ENCODE data around the gene TCL1B. TPM values are rescaled to one million over a fixed set of nuclear protein-coding genes. Genes with fewer than 3 reads are reported as not detected.

TCL1B gene
- not detected for total RNA-seq

- no peak within 1 kb of the TSS for H3K4me3 Mint-ChIP-seq
- intact Hi-C loops (cut with micrococcal nuclease), result loop anchor here (10.0 kb wide), 1 partner anchor 241 kb away; no protein-coding TSS in a partner anchor
- peaks cover 5% of the 10 kb centered on the region for H3K27me3 Mint-ChIP-seq (ENCODE audit: low read depth)
- CTCF ChIA-PET, result interaction anchor here (1.0 kb wide), 1 partner anchor 124 kb away, joined by 3 read pairs; no protein-coding TSS in a partner anchor
- H3K36me3 Mint-ChIP-seq (ENCODE audit: low read depth), result no peaks in the 10 kb centered on the region
- H3K4me1 Mint-ChIP-seq (ENCODE audit: low read depth), result no peaks in the 10 kb centered on the region
- DNase-seq, result no peak
- no peaks in the 10 kb centered on the region for H3K9me3 Mint-ChIP-seq
- H3K27ac Mint-ChIP-seq, result no peak within 1 kb of the TSS
Measured at GRCh38 chr14:95685978-95686922, at the start of gene TCL1B. TCL1B (plus strand) TSS chr14:95686426; CDS start chr14:95686468, 42 bp downstream.

GRCh38 chr14:95644981-95645380 is 41.2 kb upstream of the TCL1B start:
- intact Hi-C loops (cut with micrococcal nuclease), result no loop called here
- Mint-ChIP-seq H3K36me3 (ENCODE audit: low read depth) (no peaks in the 10 kb centered on the region), H3K27ac (no peak overlapping the region), H3K4me1 (ENCODE audit: low read depth) (no peaks in the 10 kb centered on the region), H3K4me3 (no peak overlapping the region), H3K9me3 (no peaks in the 10 kb centered on the region), H3K27me3 (ENCODE audit: low read depth) (peaks cover 13% of the 10 kb centered on the region)
- DNase-seq, result no peak
- CTCF ChIA-PET, result interaction anchor here (1.0 kb wide), 1 partner anchor 37 kb away, joined by 3 read pairs; no protein-coding TSS in a partner anchor

- no peak for DNase-seq
- CTCF ChIA-PET, result interaction anchor here (1.0 kb wide), 1 partner anchor 36 kb away, joined by 3 read pairs; no protein-coding TSS in a partner anchor
- Mint-ChIP-seq H3K27ac (no peak overlapping the region), H3K36me3 (ENCODE audit: low read depth) (no peaks in the 10 kb centered on the region), H3K27me3 (ENCODE audit: low read depth) (peaks cover 10% of the 10 kb centered on the region), H3K9me3 (no peaks in the 10 kb centered on the region), H3K4me3 (no peak overlapping the region), H3K4me1 (ENCODE audit: low read depth) (no peaks in the 10 kb centered on the region)
- intact Hi-C loops (cut with micrococcal nuclease), result no loop called here
Measured at GRCh38 chr14:95645389-95645996, 40.7 kb upstream of the TCL1B start.

- Mint-ChIP-seq H3K27ac (no peak overlapping the region), H3K27me3 (ENCODE audit: low read depth) (peaks cover 10% of the 10 kb centered on the region), H3K4me3 (no peak overlapping the region), H3K9me3 (no peaks in the 10 kb centered on the region), H3K36me3 (ENCODE audit: low read depth) (no peaks in the 10 kb centered on the region), H3K4me1 (ENCODE audit: low read depth) (peaks cover 5% of the 10 kb centered on the region)
- no peak for DNase-seq
- intact Hi-C loops (cut with micrococcal nuclease), result no loop called here
- CTCF ChIA-PET, result no interaction called here
Measured at GRCh38 chr14:95647926-95648325, 38.3 kb upstream of the TCL1B start.

- Mint-ChIP-seq H3K36me3 (ENCODE audit: low read depth) (no peaks in the 10 kb centered on the region), H3K27ac (no peak overlapping the region), H3K9me3 (no peaks in the 10 kb centered on the region), H3K4me3 (no peak overlapping the region), H3K4me1 (ENCODE audit: low read depth) (peaks cover 9% of the 10 kb centered on the region), H3K27me3 (ENCODE audit: low read depth) (peaks cover 10% of the 10 kb centered on the region)
- CTCF ChIA-PET, result no interaction called here
- intact Hi-C loops (cut with micrococcal nuclease), result no loop called here
- no peak for DNase-seq
Measured at GRCh38 chr14:95649230-95649629, 37.0 kb upstream of the TCL1B start.

GRCh38 chr14:95651028-95651427 is 35.2 kb upstream of the TCL1B start:
- DNase-seq, result no peak
- peaks cover 9% of the 10 kb centered on the region for H3K4me1 Mint-ChIP-seq (ENCODE audit: low read depth)
- H3K4me3 Mint-ChIP-seq, result no peak overlapping the region
- CTCF ChIA-PET, result no interaction called here
- H3K9me3 Mint-ChIP-seq, result no peaks in the 10 kb centered on the region
- H3K27me3 Mint-ChIP-seq (ENCODE audit: low read depth), result peaks cover 8% of the 10 kb centered on the region
- intact Hi-C loops (cut with micrococcal nuclease), result no loop called here
- H3K36me3 Mint-ChIP-seq (ENCODE audit: low read depth), result no peaks in the 10 kb centered on the region
- no peak overlapping the region for H3K27ac Mint-ChIP-seq

- H3K9me3 Mint-ChIP-seq, result no peaks in the 10 kb centered on the region
- H3K27ac Mint-ChIP-seq, result no peak overlapping the region
- no peaks in the 10 kb centered on the region for H3K36me3 Mint-ChIP-seq (ENCODE audit: low read depth)
- no peak overlapping the region for H3K4me3 Mint-ChIP-seq
- H3K4me1 Mint-ChIP-seq (ENCODE audit: low read depth), result peaks cover 9% of the 10 kb centered on the region
- intact Hi-C loops (cut with micrococcal nuclease), result no loop called here
- H3K27me3 Mint-ChIP-seq (ENCODE audit: low read depth), result peaks cover 6% of the 10 kb centered on the region
- CTCF ChIA-PET, result no interaction called here
- no peak for DNase-seq
Measured at GRCh38 chr14:95651821-95652583, 34.2 kb upstream of the TCL1B start.

GRCh38 chr14:95652690-95653089 is 33.5 kb upstream of the TCL1B start:
- Mint-ChIP-seq H3K27ac (no peak overlapping the region), H3K4me1 (ENCODE audit: low read depth) (peaks cover 9% of the 10 kb centered on the region), H3K36me3 (ENCODE audit: low read depth) (no peaks in the 10 kb centered on the region), H3K4me3 (no peak overlapping the region), H3K9me3 (no peaks in the 10 kb centered on the region), H3K27me3 (ENCODE audit: low read depth) (peaks cover 3% of the 10 kb centered on the region)
- CTCF ChIA-PET, result no interaction called here
- intact Hi-C loops (cut with micrococcal nuclease), result no loop called here
- no peak for DNase-seq

GRCh38 chr14:95655461-95655860 is 30.8 kb upstream of the TCL1B start:
- no peak for DNase-seq
- CTCF ChIA-PET, result interaction anchor here (0.6 to 0.7 kb wide), 2 partner anchors 46 to 87 kb away, joined by 3 to 4 read pairs; no protein-coding TSS in a partner anchor
- intact Hi-C loops (cut with micrococcal nuclease), result no loop called here
- H3K9me3 Mint-ChIP-seq, result no peaks in the 10 kb centered on the region
- H3K27me3 Mint-ChIP-seq (ENCODE audit: low read depth), result peaks cover 7% of the 10 kb centered on the region
- no peak overlapping the region for H3K4me3 Mint-ChIP-seq
- H3K4me1 Mint-ChIP-seq (ENCODE audit: low read depth), result peaks cover 9% of the 10 kb centered on the region
- H3K36me3 Mint-ChIP-seq (ENCODE audit: low read depth), result no peaks in the 10 kb centered on the region
- H3K27ac Mint-ChIP-seq, result no peak overlapping the region

GRCh38 chr14:95656634-95657033 is 29.6 kb upstream of the TCL1B start:
- Mint-ChIP-seq H3K36me3 (ENCODE audit: low read depth) (no peaks in the 10 kb centered on the region), H3K27ac (no peak overlapping the region)
- CTCF ChIA-PET, result no interaction called here

GRCh38 chr14:95657454-95657853 is 28.8 kb upstream of the TCL1B start:
- no peaks in the 10 kb centered on the region for H3K36me3 Mint-ChIP-seq (ENCODE audit: low read depth)
- DNase-seq, result no peak
- no peak overlapping the region for H3K27ac Mint-ChIP-seq
- no peak overlapping the region for H3K4me3 Mint-ChIP-seq
- CTCF ChIA-PET, result no interaction called here
- peaks cover 9% of the 10 kb centered on the region for H3K27me3 Mint-ChIP-seq (ENCODE audit: low read depth)
- H3K9me3 Mint-ChIP-seq, result no peaks in the 10 kb centered on the region
- H3K4me1 Mint-ChIP-seq (ENCODE audit: low read depth), result peaks cover 10% of the 10 kb centered on the region
- intact Hi-C loops (cut with micrococcal nuclease), result no loop called here

More at GRCh38 chr14:95656634-95657033, 29.6 kb upstream of the TCL1B start:
- no peaks in the 10 kb centered on the region for H3K9me3 Mint-ChIP-seq
- no peak overlapping the region for H3K4me3 Mint-ChIP-seq
- H3K27me3 Mint-ChIP-seq (ENCODE audit: low read depth), result peaks cover 9% of the 10 kb centered on the region
- intact Hi-C loops (cut with micrococcal nuclease), result no loop called here
- H3K4me1 Mint-ChIP-seq (ENCODE audit: low read depth), result peaks cover 9% of the 10 kb centered on the region
- no peak for DNase-seq

- Mint-ChIP-seq H3K27me3 (ENCODE audit: low read depth) (peaks cover 9% of the 10 kb centered on the region), H3K27ac (no peak overlapping the region), H3K9me3 (no peaks in the 10 kb centered on the region), H3K36me3 (ENCODE audit: low read depth) (no peaks in the 10 kb centered on the region), H3K4me3 (no peak overlapping the region), H3K4me1 (ENCODE audit: low read depth) (peaks cover 9% of the 10 kb centered on the region)
- CTCF ChIA-PET, result no interaction called here
- no peak for DNase-seq
- intact Hi-C loops (cut with micrococcal nuclease), result no loop called here
Measured at GRCh38 chr14:95659293-95659989, 26.8 kb upstream of the TCL1B start.

Data from activated naive CD4-positive, alpha-beta T cell treated with anti-CD3 and anti-CD28 coated beads for 36 hours (primary cell).